NT2/D1 (cell line): ENCODE data around the gene PYDC2.
"Not testable (repeated sequence)": the region's sequence is repeated elsewhere in the genome, so short reads cannot be mapped to it uniquely, and the experiment has no call there.

Source experiments
- DNase-seq: peaks from one replicate; pipeline ENCODE4 v3.0.0-alpha.2; 2011; ENCODE audit warnings: low read depth, low spot score
- H3K27me3 ChIP-seq: 2 replicates; pipeline ENCODE4 v1.6.0; 2011; ENCODE audit warnings: mild to moderate bottlenecking; ENCODE audit not compliant: insufficient read length, insufficient read depth
- H3K36me3 ChIP-seq: 2 replicates; pipeline ENCODE4 v1.6.1; 2011; ENCODE audit warnings: mild to moderate bottlenecking, low read length, mixed read lengths; ENCODE audit not compliant: insufficient read depth, insufficient read length
- H3K4me1 ChIP-seq: 2 replicates; pipeline ENCODE4 v1.5.1; 2011; ENCODE audit not compliant: insufficient read depth, insufficient read length
- H3K4me3 ChIP-seq: 2 replicates; pipeline ENCODE4 v1.5.1; 2011; ENCODE audit warnings: low read depth; ENCODE audit not compliant: insufficient read length
- H3K9ac ChIP-seq: 2 replicates; pipeline ENCODE4 v1.6.0; 2011; ENCODE audit warnings: low read depth; ENCODE audit not compliant: insufficient read length
- H3K9me3 ChIP-seq: 2 replicates; pipeline ENCODE4 v1.5.1; 2011; ENCODE audit warnings: mild to moderate bottlenecking, low read length; ENCODE audit not compliant: insufficient read depth
- SUZ12 ChIP-seq: IDR thresholded peaks from 2 replicates; pipeline ENCODE4 v1.6.1; 2011; ENCODE audit not compliant: insufficient read length, insufficient read depth; ENCODE audit errors: extremely low read depth
- YY1 ChIP-seq: IDR thresholded peaks from 2 replicates; pipeline ENCODE4 v1.6.1; 2011; ENCODE audit not compliant: insufficient read length, insufficient read depth
- ZNF274 ChIP-seq: IDR thresholded peaks from 2 replicates; pipeline ENCODE4 v1.6.1; 2011; ENCODE audit warnings: mild to moderate bottlenecking, low read depth, low read length

PYDC2 gene

GRCh38 chr3:191470080-191470479, 9.1 kb downstream of the PYDC2 start:
- H3K27me3 ChIP-seq: no peaks in the 10 kb centered on the region
- no peak for TF ChIP-seq SUZ12
- TF ChIP-seq YY1: no peak
- no peak for TF ChIP-seq ZNF274
- DNase-seq: no peak
- no peaks in the 10 kb centered on the region for H3K36me3 ChIP-seq
- no peaks in the 10 kb centered on the region for H3K4me1 ChIP-seq
- no peaks in the 10 kb centered on the region for H3K9me3 ChIP-seq
- no peak overlapping the region for H3K9ac ChIP-seq
- no peak overlapping the region for H3K4me3 ChIP-seq

- TF ChIP-seq YY1 (no peak), SUZ12 (no peak), ZNF274 (no peak)
- Histone ChIP-seq H3K9ac (no peak overlapping the region), H3K4me1 (no peaks in the 10 kb centered on the region), H3K36me3 (no peaks in the 10 kb centered on the region), H3K9me3 (no peaks in the 10 kb centered on the region), H3K4me3 (no peak overlapping the region), H3K27me3 (no peaks in the 10 kb centered on the region)
- no peak for DNase-seq
Measured at GRCh38 chr3:191470545-191470944, 9.6 kb downstream of the PYDC2 start.

- DNase-seq: no peak
- TF ChIP-seq SUZ12 (no peak), YY1 (no peak), ZNF274 (no peak)
- no peak overlapping the region for H3K9ac ChIP-seq
- H3K27me3 ChIP-seq: no peaks in the 10 kb centered on the region
- H3K36me3 ChIP-seq: no peaks in the 10 kb centered on the region
- H3K4me1 ChIP-seq: no peaks in the 10 kb centered on the region
- no peak overlapping the region for H3K4me3 ChIP-seq
- no peaks in the 10 kb centered on the region for H3K9me3 ChIP-seq
Measured at GRCh38 chr3:191473661-191474198, 12.8 kb downstream of the PYDC2 start.

GRCh38 chr3:191476066-191476772, 15.3 kb downstream of the PYDC2 start:
- H3K9ac ChIP-seq: no peak overlapping the region
- no peaks in the 10 kb centered on the region for H3K4me1 ChIP-seq
- DNase-seq: no peak
- H3K9me3 ChIP-seq: peaks cover under 1% of the 10 kb centered on the region; the same call in 1 of the 2 replicates
- no peaks in the 10 kb centered on the region for H3K27me3 ChIP-seq
- no peaks in the 10 kb centered on the region for H3K36me3 ChIP-seq
- no peak for TF ChIP-seq ZNF274
- no peak for TF ChIP-seq YY1
- no peak for TF ChIP-seq SUZ12
- H3K4me3 ChIP-seq: no peak overlapping the region

- H3K4me3 ChIP-seq, H3K36me3 ChIP-seq, H3K9ac ChIP-seq, DNase-seq, H3K4me1 ChIP-seq, H3K27me3 ChIP-seq, H3K9me3 ChIP-seq: not testable (repeated sequence)
Measured at GRCh38 chr3:191483994-191484393, 23.0 kb downstream of the PYDC2 start.

GRCh38 chr3:191484461-191484860, 23.5 kb downstream of the PYDC2 start:
- no peaks in the 10 kb centered on the region for H3K36me3 ChIP-seq
- DNase-seq: no peak
- H3K4me3 ChIP-seq: no peak overlapping the region
- TF ChIP-seq ZNF274 (no peak), YY1 (no peak), SUZ12 (no peak)
- H3K4me1 ChIP-seq: no peaks in the 10 kb centered on the region
- H3K9ac ChIP-seq: no peak overlapping the region
- no peaks in the 10 kb centered on the region for H3K27me3 ChIP-seq
- H3K9me3 ChIP-seq: peaks cover 4% of the 10 kb centered on the region; the same call in 1 of the 2 replicates

GRCh38 chr3:191492601-191493000, 31.6 kb downstream of the PYDC2 start:
- H3K27me3 ChIP-seq: no peaks in the 10 kb centered on the region
- no peak overlapping the region for H3K9ac ChIP-seq
- no peak for TF ChIP-seq ZNF274
- no peak for TF ChIP-seq YY1
- no peak for TF ChIP-seq SUZ12
- DNase-seq: no peak
- no peak overlapping the region for H3K4me3 ChIP-seq
- H3K9me3 ChIP-seq: no peaks in the 10 kb centered on the region
- no peaks in the 10 kb centered on the region for H3K4me1 ChIP-seq
- no peaks in the 10 kb centered on the region for H3K36me3 ChIP-seq
